ENCODE measurements around the gene DNAJB1. TPM values are rescaled to one million over a fixed set of nuclear protein-coding genes. Genes with fewer than 3 reads are reported as not detected.

Gene DNAJB1
- total and polyA plus RNA-seq, 2 experiments from 2014 or later, result 41.8 to 82.8 TPM

GRCh38 chr19:14479975-14480699 is 38.1 kb downstream of the DNAJB1 start:
- no peaks in the 10 kb centered on the region for H3K4me1 ChIP-seq (ENCODE audit: low read depth)
- H3K27me3 ChIP-seq, result no peaks in the 10 kb centered on the region
- no peaks in the 10 kb centered on the region for H3K9me3 ChIP-seq (ENCODE audit: low read depth)
- H3K4me3 ChIP-seq, result no peak overlapping the region
- H3K27ac ChIP-seq, result no peak overlapping the region
- DNase-seq (ENCODE audit: low read depth in 1 of 2, low spot score in 1 of 2), result peak; percentile 43 to 64
- H3K36me3 ChIP-seq, result no peaks in the 10 kb centered on the region
- TF ChIP-seq, protein P1, sequence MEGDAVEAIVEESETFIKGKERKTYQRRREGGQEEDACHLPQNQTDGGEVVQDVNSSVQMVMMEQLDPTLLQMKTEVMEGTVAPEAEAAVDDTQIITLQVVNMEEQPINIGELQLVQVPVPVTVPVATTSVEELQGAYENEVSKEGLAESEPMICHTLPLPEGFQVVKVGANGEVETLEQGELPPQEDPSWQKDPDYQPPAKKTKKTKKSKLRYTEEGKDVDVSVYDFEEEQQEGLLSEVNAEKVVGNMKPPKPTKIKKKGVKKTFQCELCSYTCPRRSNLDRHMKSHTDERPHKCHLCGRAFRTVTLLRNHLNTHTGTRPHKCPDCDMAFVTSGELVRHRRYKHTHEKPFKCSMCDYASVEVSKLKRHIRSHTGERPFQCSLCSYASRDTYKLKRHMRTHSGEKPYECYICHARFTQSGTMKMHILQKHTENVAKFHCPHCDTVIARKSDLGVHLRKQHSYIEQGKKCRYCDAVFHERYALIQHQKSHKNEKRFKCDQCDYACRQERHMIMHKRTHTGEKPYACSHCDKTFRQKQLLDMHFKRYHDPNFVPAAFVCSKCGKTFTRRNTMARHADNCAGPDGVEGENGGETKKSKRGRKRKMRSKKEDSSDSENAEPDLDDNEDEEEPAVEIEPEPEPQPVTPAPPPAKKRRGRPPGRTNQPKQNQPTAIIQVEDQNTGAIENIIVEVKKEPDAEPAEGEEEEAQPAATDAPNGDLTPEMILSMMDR (IDR thresholded peaks at IDR 0.05; ENCODE audit: low read depth, low read length), result peak; percentile 83

DNA sequence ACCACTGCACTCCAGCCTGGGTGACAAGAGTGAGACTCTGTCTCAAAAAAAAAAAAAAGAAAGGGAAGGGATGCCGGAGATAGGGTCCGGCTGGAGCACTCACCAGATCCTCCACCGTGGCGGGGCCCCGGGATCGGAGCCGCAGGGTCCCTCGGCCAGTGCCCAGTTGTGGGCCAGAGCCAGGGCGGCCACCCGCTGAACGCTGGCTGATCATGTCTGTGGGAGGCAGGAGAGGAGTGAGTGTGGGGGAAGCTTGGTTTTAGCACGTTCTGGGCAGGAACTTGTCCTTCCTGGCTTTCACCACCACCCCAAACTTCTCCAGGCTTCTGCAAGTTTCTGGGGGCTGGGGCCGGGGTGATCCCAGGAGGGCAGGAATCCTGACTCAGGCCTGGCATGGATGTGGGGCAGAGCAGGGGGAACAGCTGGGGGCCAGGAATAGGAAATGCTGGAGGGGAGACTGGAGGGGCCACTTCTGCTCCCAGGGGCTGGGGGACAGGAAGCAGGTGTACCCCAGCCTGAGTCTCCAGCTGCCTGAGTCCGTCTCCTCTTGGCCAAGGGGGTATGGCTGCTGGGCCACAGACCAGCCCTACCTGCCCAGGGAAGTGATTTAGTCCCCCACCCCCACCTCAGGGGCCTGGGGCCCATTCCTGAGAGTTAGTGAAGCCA is 38.8 kb downstream of the DNAJB1 start:
- TF ChIP-seq, protein P1 (IDR thresholded peaks at IDR 0.05; ENCODE audit: low read depth, low read length), result no peak
- Histone ChIP-seq H3K9me3 (ENCODE audit: low read depth) (no peaks in the 10 kb centered on the region), H3K4me3 (no peak overlapping the region), H3K27me3 (no peaks in the 10 kb centered on the region), H3K27ac (no peak overlapping the region), H3K4me1 (ENCODE audit: low read depth) (no peaks in the 10 kb centered on the region), H3K36me3 (no peaks in the 10 kb centered on the region)
- DNase-seq (ENCODE audit: low read depth in 1 of 2, low spot score in 1 of 2), result no peak

DNA sequence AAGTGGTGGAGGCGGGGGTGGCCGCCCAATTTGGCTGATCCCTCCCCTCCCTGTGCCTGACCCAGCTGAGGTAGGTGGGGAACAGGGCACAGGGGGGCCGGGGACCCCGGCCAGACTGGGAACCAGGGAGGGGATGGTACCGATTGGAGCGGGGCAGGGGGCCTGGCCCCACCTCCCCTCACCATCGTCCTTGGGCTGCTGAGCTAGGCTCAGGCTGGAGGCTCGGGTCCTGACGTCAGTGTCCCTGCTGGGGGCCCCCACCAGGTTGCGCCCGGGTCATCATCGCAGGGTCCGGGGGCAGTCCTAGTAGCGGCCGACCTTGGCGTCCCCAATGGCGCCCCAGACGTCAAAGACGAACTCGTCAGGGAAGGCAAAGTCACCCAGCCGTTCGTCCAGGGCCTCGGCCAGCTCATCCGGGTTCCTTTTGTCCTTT is 40.1 kb downstream of the DNAJB1 start:
- Histone ChIP-seq H3K36me3 (no peaks in the 10 kb centered on the region), H3K27ac (no peak overlapping the region), H3K27me3 (no peaks in the 10 kb centered on the region), H3K4me1 (ENCODE audit: low read depth) (no peaks in the 10 kb centered on the region), H3K4me3 (no peak overlapping the region), H3K9me3 (ENCODE audit: low read depth) (no peaks in the 10 kb centered on the region)
- DNase-seq (ENCODE audit: low read depth in 1 of 2, low spot score in 1 of 2), result no peak
- TF ChIP-seq, protein P1 (IDR thresholded peaks at IDR 0.05; ENCODE audit: low read depth, low read length), result no peak

- no peaks in the 10 kb centered on the region for H3K4me1 ChIP-seq (ENCODE audit: low read depth)
- H3K36me3 ChIP-seq, result no peaks in the 10 kb centered on the region
- peak in 1 of 2 donors; percentile 87 for DNase-seq (ENCODE audit: low read depth in 1 of 2, low spot score in 1 of 2)
- no peak overlapping the region for H3K4me3 ChIP-seq
- no peaks in the 10 kb centered on the region for H3K27me3 ChIP-seq
- TF ChIP-seq, protein P1 (IDR thresholded peaks at IDR 0.05; ENCODE audit: low read depth, low read length), result no peak
- no peaks in the 10 kb centered on the region for H3K9me3 ChIP-seq (ENCODE audit: low read depth)
- no peak overlapping the region for H3K27ac ChIP-seq
Observed at GRCh38 chr19:14477418-14478112, 40.6 kb downstream of the DNAJB1 start.

DNA sequence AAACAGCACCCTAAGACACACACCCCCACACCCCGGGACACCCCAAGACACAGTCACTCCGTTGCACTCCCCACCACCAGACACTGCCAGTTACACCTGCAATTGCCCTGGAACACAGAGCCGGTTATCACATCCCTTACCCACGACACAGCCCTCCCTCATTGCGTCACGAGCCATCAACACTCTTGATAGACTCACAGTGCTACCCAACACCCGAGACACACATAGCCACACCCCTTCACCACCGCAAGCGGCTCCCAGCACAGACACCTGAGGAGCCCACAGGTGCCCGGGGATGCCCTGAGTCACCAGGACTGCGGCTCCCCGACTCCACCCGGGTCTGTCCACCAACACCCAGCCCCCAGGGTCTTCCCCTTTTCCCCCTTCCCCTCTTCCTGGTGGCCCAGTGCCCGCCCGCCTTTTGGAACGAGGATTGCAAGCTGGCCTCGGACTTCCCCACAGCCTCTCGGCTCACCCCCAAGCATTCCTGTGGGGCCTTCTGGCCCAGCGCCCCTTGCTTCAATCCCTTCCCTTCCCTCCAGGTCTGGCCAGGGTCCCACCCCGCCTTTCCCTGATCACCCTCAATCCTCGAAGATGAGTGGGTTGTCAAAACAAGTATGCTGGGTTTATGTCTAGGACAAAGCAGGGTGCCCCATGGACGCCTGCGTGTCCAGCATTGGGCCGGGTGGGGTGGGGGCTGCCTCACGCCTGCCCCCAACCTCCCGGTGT is 41.4 kb downstream of the DNAJB1 start:
- Histone ChIP-seq H3K27me3 (no peaks in the 10 kb centered on the region), H3K4me1 (ENCODE audit: low read depth) (no peaks in the 10 kb centered on the region), H3K27ac (no peak overlapping the region), H3K36me3 (no peaks in the 10 kb centered on the region), H3K9me3 (ENCODE audit: low read depth) (no peaks in the 10 kb centered on the region), H3K4me3 (no peak overlapping the region)
- DNase-seq (ENCODE audit: low read depth in 1 of 2, low spot score in 1 of 2), result peak; percentile 57 to 92
- TF ChIP-seq, protein P1 (IDR thresholded peaks at IDR 0.05; ENCODE audit: low read depth, low read length), result no peak
